GM18508 (cell line): ENCODE measurements around the gene TMEM273.

Experiments
- ATAC-seq: cut with Tn5 transposase; IDR thresholded peaks from one replicate; pipeline ENCODE4 v1.9.1; 2021; ENCODE audit warnings: moderate number of reproducible peaks; ENCODE audit not compliant: insufficient read depth, unreplicated experiment

The TMEM273 gene

DNA sequence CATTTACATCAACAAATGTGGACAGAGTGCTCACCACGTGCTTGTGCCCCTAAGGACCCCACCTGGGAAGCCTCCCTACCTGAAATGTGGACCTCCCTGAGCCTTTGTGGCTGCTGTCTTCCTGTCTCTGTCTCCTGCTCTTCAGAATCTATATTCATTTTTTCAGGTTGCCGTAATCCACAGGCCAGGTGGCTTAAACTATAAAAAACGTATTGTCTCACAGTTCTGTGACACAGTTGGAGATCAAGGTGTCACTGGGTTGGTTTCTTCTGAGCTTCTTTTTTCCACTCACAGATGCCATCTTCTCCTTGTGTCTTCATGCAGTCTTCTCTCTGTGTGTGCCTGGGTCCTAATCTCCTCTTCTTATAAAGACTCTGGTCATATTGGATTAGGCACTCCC is 67.3 kb downstream of the TMEM273 start:
- no peak for ATAC-seq

DNA sequence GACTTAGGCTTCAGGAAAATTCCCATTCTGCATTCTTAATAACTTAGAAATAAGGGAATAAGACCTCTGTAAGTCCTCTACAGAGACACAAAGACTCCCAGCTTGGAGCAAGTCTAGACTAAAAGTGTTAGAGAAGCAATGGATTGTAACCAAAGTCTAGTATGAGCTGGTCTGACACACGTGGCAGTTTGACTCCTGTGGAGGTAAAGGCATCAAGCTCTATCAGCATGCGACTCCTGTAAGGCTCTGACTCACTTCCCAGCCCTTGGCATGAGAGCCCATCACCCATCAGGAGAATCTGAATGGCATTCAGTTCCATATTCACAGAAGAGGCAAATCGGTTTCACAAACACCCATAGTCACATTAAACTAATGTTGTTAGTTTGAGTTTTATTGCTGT is 68.4 kb downstream of the TMEM273 start:
- no peak for ATAC-seq

DNA sequence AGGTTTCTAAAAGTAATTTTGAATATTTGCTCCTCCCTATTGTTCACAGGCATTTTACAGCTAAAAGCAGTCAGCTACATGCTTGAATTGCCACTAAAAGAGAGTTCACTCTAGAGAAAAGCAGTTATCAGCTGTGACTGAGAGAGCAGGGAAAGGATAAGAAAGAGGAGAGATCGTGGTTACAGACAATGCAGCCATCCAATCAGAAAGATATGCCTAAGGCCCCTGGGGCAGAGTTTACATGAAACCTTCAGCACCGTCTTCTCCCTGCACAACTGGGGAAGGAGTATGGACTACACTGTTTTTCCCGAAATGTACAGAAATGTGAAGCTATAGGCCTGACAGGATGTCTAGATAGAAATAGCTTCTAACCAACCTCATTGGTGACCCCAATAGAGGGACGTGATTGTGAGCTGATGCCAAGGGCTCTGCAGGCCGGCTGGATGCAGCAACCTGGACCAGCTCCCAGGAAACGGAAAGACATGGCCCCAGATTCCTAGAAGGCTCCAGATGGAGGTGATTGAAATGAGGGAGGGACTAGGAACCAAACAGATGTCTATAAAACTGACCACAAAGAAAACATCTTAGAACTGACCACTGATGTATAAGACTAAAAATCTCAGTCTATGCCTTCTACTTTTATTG is 69.6 kb downstream of the TMEM273 start:
- ATAC-seq, result no peak

DNA sequence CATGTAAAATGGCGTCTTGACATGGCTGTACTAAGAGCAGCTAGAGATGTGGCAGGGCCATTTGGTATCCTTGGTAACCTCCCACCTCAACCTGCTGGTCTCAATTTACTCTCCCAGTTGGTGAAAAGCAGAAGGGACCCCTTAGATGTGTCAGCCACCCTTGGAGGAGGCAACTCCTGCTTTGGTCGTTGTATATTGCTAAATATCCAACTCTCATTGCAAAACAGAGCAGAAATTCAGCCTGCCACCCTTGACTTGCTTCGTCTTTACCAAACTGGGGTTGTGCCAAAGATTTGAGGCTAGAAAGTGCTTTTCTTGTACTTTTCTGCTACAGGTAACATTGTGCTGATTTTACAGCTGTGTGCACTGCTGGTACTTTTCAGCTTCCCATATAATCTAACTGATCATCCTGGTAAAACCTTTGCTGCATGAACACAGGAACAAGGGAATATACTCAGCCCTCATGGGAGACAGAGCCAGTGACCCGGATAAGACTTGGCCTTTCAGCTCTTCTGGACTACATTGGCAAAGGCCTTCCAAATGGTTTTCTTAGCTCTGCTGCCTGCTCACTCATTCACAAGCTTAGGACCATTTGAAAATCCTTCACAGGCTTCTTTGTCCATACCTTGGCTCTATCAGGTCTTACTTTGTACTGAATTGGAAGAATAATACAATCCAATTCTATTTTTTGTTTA is 70.7 kb downstream of the TMEM273 start:
- ATAC-seq, result no peak

DNA sequence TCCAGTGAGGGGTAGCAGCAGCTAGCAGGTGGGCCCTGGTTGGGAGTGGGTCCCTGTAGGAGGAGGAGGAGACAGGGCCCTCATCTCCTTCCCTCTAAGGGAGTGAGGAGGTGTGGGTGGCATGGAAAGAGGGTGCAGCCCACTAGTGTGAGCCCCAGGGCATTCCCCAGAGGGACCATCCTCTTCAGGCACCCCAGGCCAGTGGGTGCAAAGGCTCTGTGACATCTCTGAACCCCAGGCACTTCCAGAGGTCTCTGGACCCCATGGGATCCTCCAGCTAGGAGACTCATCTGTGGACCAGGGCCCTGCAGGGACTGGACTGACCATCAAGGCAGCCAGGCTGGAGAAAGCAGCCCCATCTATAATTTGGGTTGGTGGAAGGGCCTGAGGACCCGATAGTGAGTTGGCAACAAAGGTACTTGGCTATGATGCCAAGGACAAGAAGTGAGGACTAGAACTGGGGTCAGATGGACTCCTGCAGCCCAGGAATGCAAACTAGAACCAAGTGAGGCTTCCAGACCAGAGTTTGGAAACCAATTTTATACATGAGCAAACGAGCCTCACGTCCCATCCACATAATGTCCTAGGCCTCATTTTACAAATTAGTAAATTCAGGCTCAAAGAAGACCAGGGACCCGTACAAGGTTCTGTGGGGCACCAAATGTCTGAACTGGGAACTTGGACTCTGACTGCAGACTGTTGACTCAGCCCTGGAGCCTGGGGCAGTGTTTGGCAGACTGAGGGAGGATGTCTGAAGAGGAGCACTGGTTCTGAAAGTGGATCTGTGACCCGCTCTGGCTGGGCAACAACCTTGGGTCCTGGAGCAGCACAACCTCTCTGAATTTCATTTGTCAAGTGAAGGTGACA is 71.4 kb downstream of the TMEM273 start:
- no peak for ATAC-seq

DNA sequence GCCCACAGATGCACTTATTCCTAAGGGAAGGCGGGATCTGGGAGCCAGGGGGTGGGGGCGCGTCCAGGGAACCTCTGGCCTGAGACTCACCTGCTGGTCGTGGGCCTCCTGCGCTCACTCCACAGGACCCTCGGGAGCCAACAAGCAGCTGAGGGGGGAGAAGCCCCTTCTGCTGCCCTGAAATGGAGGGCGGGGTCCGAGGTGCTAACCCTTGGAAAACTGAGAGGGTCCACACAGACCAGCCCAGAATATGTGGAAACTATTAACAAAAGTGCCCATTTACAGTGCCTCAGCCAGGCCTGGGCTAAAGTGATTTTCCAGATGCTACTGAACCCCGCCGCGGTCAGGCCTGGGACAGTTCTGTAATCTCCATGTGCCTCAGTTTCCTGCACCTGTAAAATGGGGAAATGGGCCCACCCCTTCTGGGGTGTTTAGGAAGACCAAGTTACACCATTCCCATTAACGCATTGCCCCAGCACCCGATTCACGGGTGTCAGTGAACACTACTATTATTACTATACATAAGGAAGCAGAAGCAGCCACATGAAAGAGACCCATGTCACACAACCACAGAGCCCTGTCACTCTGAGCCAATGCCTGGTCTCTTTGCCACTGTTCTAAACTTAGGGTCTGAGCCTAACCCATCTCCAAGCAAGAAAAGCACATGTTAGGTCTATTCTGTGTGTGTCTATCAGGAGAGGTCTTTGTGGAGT is 72.2 kb downstream of the TMEM273 start:
- ATAC-seq, result no peak

DNA sequence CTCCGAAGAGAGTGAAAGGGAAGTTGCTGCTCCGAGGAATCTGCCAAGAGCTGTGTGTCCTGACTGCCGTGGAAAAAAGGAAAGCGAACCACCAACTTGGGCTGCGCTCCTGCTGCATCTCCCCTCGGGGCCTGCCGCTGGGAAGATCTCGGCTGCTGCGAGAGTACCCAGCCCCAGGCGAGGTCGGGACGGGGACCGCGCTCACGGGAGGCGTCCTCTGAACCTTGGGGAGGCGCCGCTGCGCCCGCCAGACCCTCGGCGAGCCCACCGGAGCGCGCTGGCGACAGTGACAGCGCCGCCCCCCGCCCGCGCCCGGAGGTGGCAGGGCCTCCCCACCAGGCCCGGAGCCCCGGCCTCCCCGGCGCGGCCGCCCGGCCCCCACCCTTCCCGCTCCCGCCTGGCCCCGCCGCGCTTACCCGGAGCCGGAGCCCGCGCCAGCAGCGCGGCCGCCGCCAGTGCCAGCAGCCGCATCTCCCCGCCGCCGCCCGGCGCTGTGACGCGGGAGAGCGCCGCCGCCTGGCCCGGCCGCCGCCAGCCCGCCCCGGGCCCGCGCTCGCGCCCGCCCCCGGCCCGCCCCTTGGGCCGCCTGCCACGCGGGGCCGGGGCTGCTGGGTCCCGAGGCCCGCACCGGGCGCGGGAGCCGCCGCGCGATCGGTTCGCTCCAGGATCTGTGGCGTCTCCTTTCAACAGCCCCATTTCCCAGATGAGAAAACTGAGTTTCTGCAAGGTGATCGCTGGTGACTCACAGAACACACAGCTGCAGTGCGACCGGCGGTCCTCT is 73.0 kb downstream of the TMEM273 start, which contains the start of gene VSTM4:
Gene VSTM4 (minus strand): TSS at position 508 of the 781 bp plus-strand sequence. CDS start 37 bp downstream, at position 471.
- no peak for ATAC-seq

DNA sequence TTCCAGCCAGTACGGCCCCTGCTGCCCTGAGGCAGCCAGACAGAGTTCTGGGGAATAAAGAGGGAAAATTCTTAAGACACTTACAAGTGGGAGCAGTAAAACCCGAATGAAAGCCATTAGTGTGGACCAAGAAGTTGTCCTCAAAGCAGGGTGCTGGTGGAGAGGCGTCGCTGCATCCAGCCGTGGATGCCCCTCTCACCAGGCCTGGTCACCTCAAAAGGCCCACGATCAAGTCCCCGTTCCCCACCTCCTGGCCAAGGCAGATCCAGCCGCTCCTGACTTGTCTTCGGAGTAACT is 73.5 kb downstream of the TMEM273 start:
- no peak for ATAC-seq

DNA sequence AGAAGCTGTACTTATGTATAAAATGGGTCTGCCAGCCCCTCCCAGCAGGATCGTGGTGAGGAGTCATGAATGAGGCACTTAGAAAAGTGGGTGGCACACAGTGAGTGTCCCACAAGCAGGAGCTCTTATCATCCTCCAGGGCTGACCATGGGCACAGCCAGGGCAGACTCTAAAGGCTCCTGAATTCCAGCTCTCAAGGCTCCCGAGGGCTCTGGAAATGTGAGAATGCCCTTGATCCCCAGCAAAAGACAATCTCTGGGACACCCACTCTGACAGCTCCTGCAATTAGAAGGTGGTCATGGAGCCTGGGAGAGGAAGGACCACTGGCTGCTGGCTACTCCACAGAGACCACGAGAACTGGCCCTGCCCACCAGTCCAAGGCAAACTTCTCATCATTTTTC is 74.5 kb downstream of the TMEM273 start:
- no peak for ATAC-seq

DNA sequence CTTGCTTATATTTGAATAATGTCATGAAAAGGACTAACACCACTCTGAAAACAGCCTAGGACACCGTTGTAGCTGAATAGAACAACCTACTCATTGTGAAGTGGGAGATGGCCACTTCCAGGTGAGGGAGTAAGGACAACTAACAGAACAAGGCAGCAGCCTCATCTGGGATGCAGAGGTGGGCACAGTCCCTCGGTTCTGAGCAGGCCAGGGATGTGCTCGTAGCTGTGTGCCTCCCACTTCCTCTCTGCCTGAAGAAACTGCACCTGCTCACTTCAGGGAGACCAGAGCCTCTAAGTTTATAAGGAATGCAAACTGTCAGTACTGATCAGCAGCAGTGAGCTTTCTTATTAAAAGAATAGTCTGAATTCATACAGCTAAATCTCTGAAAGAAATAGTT is 75.3 kb downstream of the TMEM273 start:
- ATAC-seq, result no peak

DNA sequence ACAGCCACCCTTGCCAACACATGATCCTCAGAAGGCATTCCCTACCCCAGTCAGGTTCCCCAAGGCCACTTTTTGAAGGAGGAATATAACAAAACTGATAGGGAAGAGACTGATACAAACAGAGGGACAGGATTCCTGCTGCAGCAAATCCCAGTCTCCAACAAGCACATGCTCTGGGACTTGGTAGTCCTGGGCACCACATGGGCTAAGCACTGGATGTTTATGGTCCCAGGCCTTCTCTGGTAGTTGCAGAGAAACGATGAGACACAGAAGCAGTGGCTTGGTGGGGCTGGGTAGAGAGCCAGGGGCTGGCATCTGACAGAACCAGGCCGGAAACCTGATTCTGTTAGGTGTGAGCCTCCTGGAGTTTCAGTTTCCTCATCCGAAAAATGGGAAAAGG is 76.1 kb downstream of the TMEM273 start:
- ATAC-seq, result no peak

DNA sequence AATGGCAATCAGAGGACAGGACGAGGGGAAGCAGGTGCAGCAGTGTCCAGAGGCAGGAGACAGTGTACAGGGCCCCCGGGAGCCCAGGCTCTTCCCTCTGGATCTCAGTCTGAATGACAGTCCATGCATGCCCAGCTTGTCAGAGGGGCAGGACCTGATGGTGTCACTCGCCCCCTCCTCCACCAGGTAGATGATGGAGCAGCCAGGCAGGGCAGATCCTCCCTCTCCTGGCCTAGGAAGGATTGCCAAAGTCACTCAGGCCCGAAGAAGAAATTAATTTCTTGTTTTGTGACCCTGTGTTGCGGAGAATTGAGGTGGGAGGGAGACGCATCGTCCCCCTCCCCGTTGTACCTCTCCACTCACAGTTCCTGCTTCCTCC is 76.9 kb downstream of the TMEM273 start:
- ATAC-seq, result no peak

DNA sequence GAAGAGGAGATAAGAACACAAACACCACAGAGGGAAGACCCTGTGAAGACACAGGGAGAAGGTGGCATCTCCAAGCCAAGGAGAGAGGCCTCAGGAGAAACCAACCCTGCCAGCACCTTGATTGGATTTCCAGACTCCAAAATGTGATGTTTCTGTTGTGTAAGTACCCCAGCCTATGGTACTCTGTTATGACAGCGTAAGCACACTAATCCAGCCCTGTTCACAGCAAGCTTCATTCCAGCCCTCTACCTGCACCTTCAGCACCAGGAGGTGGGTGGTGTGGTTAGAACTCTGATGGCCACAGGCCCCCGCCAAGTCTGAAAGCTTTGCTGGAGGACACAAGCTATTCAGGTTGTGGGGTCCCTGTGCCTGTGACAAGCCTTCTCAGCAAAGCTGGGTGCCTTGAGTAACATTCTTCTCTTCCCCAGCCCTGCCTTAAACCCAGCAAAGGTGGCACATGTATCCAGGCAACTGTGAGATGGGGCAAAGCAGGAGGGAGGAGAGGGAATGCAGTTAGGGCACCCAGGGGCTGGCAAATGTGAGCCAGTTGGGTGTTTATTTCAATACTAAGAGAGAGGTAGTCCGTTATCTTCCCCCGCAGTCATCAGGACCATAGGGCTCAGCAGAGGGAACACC is 77.4 kb downstream of the TMEM273 start:
- ATAC-seq, result no peak

DNA sequence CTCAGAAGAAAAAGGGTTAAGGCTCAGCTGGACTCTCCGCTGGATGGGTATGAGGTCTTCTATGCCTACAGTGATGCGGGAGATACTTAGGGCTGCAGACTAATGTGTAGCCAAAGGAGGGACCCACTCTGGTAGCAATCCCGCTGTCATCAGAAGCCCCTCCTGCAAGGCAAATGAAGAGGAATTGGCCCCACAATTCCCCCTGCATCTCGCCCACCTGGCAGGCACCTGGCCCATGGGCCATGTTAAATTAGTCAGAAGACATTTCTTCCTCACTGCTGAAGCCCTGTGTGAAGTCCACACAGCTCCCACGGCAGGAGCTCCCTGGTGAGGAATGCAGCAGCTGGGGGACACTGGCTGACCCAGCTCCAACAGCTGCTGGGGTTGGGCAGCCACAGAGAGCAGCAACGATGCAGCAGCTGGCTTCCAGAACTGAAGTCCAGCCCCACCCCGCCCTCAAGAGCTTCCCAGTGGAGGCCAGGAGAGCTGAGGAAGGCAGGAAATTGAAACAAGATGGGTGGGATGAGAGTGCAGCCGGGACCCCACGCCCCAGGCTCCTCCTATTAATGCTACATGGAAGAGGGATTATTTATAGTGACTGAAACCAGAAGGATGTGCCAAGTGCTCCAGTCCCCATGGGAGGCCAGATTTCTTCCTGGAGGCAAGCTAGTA is 78.4 kb downstream of the TMEM273 start:
- no peak for ATAC-seq

DNA sequence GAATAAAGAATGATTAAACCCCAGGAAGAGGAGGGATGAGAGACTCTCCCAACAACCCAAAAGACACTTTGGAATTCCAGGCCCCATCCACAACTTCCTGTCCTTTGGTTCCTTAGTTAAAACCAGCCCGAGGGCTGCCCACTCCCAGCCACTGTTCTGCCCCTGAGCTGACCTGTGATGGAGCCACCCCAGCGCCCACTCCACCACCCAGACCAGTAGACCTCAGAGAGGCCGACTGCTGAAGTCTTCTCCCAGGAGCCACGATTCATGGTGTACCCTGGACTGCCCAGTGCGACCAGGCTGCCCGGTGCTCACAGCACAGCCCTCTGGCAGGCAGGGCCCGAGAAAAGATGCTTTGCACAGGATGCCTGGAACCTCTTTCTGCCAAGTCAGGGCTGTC is 79.5 kb downstream of the TMEM273 start:
- ATAC-seq, result no peak

DNA sequence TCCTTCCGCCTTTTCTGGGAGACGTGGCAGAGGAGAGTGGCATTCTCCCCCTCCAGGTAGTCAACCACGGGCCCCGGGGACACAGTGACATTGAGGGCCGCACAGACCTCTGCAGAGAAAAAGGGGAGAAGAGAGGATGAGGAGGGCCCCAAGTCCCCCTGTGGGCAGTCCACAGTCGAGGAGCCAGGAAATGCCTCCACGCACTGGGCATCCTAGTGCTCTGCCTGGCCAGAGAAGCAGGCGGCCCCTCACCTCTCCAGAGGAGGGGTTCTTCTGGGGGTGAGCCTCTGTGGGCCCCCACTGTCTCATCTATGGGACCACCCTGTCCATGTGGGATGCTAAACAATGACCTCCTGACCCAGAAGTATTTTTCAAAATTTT is 80.3 kb downstream of the TMEM273 start:
- no peak for ATAC-seq

DNA sequence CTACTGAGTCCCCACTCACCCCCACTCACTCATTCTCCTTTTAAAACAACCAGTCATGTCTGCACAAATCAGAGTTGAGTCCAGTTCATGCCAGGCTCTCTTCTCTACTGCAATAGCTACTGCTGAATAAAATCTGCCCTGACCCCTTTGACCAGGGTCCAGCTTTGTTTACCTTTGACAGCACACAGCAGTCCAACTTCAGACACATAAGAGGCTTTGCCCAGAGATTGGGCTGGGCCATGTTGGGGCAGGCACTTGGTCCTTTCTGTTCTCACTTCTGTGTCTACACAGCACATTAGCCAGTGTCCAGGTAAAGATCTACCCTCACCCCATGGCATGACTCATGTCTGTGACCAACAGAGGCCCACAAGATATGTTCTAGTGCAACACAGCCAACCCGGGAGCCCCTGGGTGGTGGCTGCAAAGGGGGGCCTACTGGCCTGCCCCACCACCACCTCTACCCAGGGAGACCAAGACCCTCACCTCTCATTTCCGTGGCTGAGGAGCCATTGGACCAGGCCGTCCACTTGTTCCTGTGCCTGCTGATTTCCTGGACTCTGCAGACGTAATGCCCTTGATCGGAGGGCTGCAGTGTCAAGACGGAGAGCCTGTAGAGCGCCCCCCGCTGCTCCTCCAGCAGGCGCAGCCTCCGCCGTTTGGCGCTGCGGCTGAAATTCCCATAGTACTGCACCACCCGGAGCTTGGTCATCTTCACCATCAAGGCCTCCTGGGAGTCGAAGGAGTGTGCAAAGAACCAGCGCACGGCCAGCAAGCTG is 80.9 kb downstream of the TMEM273 start:
- ATAC-seq, result no peak

DNA sequence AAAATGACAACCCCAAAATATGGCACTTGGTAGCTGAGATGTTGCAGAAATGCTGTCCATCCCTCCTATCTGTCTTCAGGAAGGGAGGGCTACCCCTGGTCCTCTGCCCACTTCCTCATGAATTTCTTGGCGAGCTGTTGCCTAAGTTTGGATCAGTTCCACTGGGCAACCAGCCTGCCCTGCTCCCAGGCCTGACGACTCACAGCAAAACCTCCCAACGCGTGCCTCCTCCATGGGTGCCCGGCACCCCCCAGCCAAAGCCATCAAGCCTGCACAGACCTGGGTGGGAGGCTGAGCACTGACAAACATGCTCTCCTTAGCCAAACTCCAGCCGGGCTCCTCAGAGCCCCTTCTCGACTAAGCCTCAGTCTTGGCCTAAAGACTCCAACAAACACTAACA is 81.7 kb downstream of the TMEM273 start:
- ATAC-seq, result no peak
